BLaER1 (cell line): Measurements from ENCODE around the gene ACOX2.

Source experiments
- H3K27ac ChIP-seq: shearing (Covaris generic); formaldehyde crosslinking; 2 replicates; pipeline ENCODE4 v1.8.1; 2022
- H3K27me3 ChIP-seq: shearing (Covaris generic); formaldehyde crosslinking; 2 replicates; pipeline ENCODE4 v1.8.1; 2022
- H3K36me3 ChIP-seq: shearing (Covaris generic); formaldehyde crosslinking; 2 replicates; pipeline ENCODE4 v1.8.1; 2022
- H3K4me1 ChIP-seq: shearing (Covaris generic); formaldehyde crosslinking; 2 replicates; pipeline ENCODE4 v1.8.1; 2022
- H3K4me2 ChIP-seq: shearing (Covaris generic); formaldehyde crosslinking; 2 replicates; pipeline ENCODE4 v1.8.1; 2022
- H3K4me3 ChIP-seq: shearing (Covaris generic); formaldehyde crosslinking; 2 replicates; pipeline ENCODE4 v1.8.1; 2022
- H3K9ac ChIP-seq: shearing (Covaris generic); formaldehyde crosslinking; 2 replicates; pipeline ENCODE4 v1.8.1; 2022
- H3K9me3 ChIP-seq: shearing (Covaris generic); formaldehyde crosslinking; 2 replicates; pipeline ENCODE4 v1.8.1; 2022
- H4K20me1 ChIP-seq: shearing (Covaris generic); formaldehyde crosslinking; 2 replicates; pipeline ENCODE4 v1.8.1; 2022
- Cebpa-rat ChIP-seq: shearing (Covaris generic); IDR thresholded peaks from 2 replicates; pipeline ENCODE4 v1.8.1; 2022

Gene ACOX2

DNA sequence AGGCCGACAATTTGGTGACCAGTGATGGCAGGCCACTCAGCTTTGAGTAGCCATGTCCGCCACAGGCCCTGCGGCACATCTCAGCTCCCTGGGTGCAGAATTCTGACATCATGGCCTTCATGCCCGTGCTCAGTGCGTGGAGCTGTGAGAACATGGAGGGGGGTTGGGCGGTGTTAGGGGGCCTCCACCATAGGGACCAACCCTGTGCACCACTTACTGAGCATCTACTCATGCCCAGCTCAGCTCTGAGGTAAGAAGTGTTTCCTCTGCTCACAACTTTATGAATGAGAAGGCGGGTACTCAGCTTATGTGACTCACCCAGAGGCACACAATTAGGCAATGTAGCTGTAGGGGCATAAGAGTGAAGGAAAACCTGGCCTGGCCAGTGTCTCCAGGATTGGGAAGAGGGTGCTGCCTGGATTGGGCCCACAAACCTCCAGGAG lies 10.5 kb downstream of the ACOX2 start:
- Histone ChIP-seq H3K4me3 (no peak overlapping the region), H3K9me3 (no peaks in the 10 kb centered on the region), H3K4me2 (no peak overlapping the region), H3K9ac (no peak overlapping the region), H3K27me3 (no peaks in the 10 kb centered on the region), H3K4me1 (peaks cover 26% of the 10 kb centered on the region), H3K27ac (no peak overlapping the region), H4K20me1 (no peaks in the 10 kb centered on the region), H3K36me3 (no peaks in the 10 kb centered on the region)
- no peak for TF ChIP-seq Cebpa-rat

DNA sequence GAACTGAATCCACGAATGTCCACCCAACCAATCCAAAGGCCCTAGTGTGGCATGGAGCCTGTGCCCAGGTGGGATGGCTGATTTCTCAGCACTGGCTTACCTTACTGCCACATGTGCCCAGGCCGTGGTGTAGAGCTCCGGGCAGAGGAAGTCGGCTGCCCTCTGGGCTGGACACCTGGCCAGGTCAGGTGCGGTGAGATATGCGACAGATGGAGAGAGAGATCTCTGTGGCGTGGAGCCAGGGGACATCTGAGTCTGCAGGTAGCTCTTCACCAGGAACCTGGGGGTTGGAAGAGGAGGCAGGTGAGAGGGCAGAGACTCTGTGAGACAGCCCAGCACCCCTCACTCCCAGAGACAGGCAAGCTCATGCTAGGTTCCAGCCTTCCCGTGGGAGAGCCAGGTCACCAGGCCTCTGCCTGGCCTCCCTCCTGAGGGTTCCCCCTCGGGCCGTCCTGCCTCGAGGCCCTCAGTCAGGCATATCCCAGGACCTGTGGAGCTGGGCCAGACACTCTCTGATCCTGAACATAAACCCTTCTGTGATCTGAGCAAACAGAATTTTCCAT lies 12.6 kb downstream of the ACOX2 start:
- Histone ChIP-seq H3K4me1 (peaks cover 11% of the 10 kb centered on the region), H3K9me3 (no peaks in the 10 kb centered on the region), H3K4me2 (no peak overlapping the region), H3K4me3 (no peak overlapping the region), H3K36me3 (no peaks in the 10 kb centered on the region), H4K20me1 (no peaks in the 10 kb centered on the region), H3K9ac (no peak overlapping the region), H3K27me3 (no peaks in the 10 kb centered on the region), H3K27ac (no peak overlapping the region)
- no peak for TF ChIP-seq Cebpa-rat

DNA sequence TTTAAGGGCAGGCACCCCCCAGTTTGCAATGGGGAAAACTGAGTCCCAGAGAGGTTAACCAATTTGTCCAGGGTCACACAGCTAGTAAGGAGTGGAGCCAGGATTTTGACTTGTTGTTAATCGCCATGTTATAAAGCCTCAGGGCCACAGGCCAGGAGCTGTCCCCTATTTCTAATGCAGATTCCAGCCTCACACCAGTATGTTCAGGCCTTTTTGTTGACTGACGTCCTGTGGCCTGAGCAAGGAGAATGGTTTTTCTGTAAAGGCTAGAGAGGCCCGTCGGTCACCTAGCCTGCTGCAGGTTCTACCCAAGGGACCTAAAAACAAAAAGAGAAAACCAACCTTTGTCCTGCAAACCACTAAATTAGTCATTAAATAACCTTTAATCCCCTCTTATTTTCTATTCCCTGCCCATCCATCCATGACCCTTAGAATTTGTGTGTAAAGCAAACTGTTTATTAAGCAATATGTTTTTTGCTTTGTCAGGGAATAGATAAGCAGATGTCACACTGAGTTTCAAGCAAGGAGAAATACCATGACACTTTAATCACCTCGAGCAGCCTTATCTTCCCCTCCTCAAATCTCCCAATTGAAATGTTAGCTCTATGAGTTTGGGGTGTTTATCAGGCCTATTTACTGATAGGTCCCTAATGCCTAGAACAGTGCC lies 14.1 kb downstream of the ACOX2 start:
- no peak for TF ChIP-seq Cebpa-rat
- Histone ChIP-seq H3K4me3 (no peak overlapping the region), H3K4me1 (no peaks in the 10 kb centered on the region), H3K27ac (no peak overlapping the region), H3K4me2 (no peak overlapping the region), H3K9ac (no peak overlapping the region), H3K9me3 (no peaks in the 10 kb centered on the region), H4K20me1 (no peaks in the 10 kb centered on the region), H3K36me3 (no peaks in the 10 kb centered on the region), H3K27me3 (no peaks in the 10 kb centered on the region)

DNA sequence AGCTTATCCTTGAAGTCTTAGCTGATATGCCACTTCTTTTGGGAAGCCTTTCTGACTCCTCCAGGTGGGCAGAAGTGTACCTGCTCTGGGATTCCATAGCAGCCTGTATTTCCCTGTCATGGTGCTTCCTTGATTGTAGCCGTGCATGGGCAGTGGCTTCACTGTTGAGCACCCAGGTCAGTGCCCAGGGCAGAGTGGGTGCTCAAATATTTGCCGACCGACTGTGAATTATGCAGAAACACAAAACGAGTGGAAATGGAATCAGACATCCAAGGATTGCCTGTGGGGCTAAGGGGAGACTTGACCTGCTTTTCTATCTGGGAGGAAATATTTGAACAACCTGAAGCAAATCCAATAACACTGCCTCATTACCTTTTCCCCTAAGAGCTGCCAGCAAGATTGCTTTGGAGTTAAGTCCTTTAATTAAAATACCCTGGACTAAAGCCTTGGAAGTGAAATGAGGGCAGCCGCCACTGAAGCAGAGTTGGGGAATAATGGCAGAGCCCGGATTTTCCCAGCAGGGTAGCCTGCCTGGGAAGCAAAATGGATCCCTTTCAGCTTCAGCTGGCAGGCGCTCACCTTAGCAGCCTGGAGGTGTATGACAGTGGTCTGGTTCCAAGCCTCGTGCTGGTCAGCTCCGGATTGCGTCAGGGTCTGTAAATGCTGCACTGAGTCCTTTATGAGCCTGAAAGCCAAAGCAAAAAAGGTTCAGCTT lies 14.9 kb downstream of the ACOX2 start:
- Histone ChIP-seq H3K4me2 (no peak overlapping the region), H3K27me3 (no peaks in the 10 kb centered on the region), H4K20me1 (no peaks in the 10 kb centered on the region), H3K4me3 (no peak overlapping the region), H3K9ac (no peak overlapping the region), H3K36me3 (no peaks in the 10 kb centered on the region), H3K27ac (no peak overlapping the region), H3K4me1 (no peaks in the 10 kb centered on the region), H3K9me3 (no peaks in the 10 kb centered on the region)
- TF ChIP-seq Cebpa-rat = no peak

DNA sequence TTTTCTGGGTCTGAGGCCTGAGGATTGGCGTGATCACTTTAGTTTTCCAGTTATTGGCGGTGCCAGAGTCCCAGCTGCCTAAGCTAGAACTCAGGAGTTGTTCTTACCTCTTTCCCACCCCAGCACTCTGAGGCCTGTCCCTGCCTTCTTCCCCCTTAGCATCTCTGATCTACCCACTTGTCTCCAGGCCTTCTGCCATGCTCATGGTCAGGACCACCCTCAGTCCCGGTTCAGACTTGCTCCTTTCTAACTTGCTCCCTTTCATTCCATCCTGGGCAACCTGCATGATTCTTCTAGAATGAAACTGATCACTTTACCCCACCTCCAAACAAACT lies 15.7 kb downstream of the ACOX2 start:
- TF ChIP-seq Cebpa-rat = no peak
- no peaks in the 10 kb centered on the region for H3K4me1 ChIP-seq
- H3K27me3 ChIP-seq = no peaks in the 10 kb centered on the region
- no peak overlapping the region for H3K4me3 ChIP-seq
- no peaks in the 10 kb centered on the region for H4K20me1 ChIP-seq
- no peaks in the 10 kb centered on the region for H3K36me3 ChIP-seq
- no peak overlapping the region for H3K9ac ChIP-seq
- H3K4me2 ChIP-seq = no peak overlapping the region
- no peak overlapping the region for H3K27ac ChIP-seq
- H3K9me3 ChIP-seq = no peaks in the 10 kb centered on the region

DNA sequence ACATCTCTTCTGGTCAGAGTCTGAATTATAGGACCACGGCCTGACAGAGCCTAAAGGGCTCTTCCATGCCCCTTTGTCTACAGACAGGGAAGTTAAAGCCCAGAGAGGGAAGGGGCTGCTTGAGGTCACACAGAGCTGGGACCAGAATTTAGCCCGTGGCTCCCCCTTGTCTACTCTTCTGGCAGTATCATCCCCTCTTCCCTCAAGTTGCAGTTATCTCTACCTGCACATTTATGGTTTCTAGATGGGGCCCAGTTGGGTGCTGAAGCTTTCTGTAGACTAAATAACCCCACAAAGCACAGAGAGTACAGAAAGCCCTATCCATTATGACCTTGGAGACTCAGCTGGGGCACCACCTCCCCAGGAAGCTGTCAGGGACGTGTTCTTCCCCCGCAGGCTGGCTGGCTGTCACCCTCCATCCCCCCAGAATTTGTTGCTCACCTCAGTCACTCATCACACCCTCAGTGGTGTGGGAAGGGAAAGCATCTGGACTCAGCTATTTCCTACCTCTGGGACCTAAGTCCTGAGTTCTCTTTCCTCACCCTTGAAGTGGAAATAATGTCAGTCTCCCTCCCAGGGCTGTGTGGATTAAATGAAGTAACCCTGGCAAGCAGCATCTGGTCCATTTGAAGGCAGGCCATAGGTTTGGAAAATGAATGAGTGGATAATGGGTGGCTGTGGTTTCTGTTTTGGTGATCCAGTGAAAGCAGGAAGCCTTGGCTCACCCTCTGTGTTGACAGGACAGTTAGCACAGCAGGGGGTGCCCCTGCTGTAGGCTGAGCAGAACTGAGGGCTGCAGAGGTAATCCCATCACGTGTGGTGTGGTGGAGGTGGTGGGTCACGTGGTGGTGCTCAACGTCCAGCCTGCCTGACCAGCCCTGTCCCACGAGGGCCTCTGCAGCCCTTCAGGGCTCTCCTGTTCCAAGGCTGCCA lies 16.3 kb downstream of the ACOX2 start:
- H3K36me3 ChIP-seq = no peaks in the 10 kb centered on the region
- no peaks in the 10 kb centered on the region for H3K4me1 ChIP-seq
- H3K27me3 ChIP-seq = no peaks in the 10 kb centered on the region
- no peaks in the 10 kb centered on the region for H4K20me1 ChIP-seq
- no peak overlapping the region for H3K4me3 ChIP-seq
- H3K9me3 ChIP-seq = no peaks in the 10 kb centered on the region
- no peak for TF ChIP-seq Cebpa-rat
- no peak overlapping the region for H3K27ac ChIP-seq
- no peak overlapping the region for H3K4me2 ChIP-seq
- H3K9ac ChIP-seq = no peak overlapping the region

DNA sequence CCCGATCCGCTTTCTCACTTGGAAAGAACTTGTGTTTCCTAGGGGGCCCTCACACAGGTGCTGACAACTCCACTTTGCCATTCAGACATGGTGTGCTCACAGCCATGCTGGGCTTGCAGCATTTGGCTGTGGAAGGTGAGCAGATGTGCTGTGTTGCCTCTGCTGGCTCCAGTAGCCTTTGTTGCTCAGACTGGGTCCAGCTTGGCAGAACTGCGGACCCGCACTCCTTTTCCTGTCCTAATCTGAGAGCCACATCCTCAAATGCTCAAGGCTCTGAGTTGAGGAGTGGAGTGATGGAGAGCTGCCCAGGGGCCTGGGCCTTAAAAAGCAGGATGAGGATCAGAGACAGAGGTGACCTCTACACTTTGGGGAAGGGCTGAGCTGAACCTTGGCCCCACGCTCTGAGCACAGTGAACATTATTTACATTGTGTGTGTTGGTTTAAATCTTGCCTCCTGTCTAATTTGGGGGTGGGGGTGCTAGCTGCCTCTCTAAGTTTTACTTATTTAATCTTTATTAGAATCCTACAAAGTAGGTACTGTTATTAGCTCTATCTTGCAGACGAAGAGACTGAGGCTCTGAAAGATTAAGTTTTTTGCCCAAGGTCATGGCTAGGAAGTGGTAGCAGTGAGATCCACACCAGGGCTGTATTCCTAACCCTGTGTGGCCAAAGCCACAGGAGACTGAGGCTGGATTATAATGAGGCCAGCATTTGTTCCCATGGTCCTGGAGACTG lies 17.2 kb downstream of the ACOX2 start:
- TF ChIP-seq Cebpa-rat = no peak
- Histone ChIP-seq H3K4me2 (no peak overlapping the region), H3K27ac (no peak overlapping the region), H3K36me3 (no peaks in the 10 kb centered on the region), H3K9ac (no peak overlapping the region), H3K27me3 (no peaks in the 10 kb centered on the region), H3K4me1 (no peaks in the 10 kb centered on the region), H3K4me3 (no peak overlapping the region), H4K20me1 (no peaks in the 10 kb centered on the region), H3K9me3 (no peaks in the 10 kb centered on the region)

DNA sequence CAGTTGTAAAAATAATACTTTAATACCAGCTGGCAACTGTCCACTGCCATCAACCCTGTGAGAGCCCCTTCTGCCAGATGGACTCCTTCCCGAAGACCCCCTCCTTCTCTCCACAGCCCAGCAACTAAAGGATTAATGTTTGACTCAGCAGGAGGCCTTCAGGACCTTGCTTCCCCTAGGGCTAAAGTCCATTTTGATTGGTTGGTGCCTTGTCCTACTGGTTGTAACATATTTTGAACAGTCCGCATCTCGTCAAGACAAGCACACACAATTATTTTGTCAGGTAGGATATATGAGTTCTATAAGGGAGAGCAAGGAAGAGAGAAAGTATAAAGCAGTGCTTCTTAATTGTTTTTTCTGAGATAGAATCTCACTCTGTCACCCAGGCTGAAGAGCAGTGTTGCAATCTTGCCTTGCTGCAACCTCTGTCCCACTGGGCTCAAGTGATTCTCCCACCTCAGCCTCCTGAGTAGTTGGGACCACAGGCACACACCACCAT lies 18.6 kb downstream of the ACOX2 start:
- no peaks in the 10 kb centered on the region for H3K36me3 ChIP-seq
- H3K4me2 ChIP-seq = no peak overlapping the region
- no peaks in the 10 kb centered on the region for H4K20me1 ChIP-seq
- TF ChIP-seq Cebpa-rat = no peak
- H3K27me3 ChIP-seq = no peaks in the 10 kb centered on the region
- no peaks in the 10 kb centered on the region for H3K9me3 ChIP-seq
- H3K4me1 ChIP-seq = no peaks in the 10 kb centered on the region
- H3K4me3 ChIP-seq = no peak overlapping the region
- H3K9ac ChIP-seq = no peak overlapping the region
- no peak overlapping the region for H3K27ac ChIP-seq

DNA sequence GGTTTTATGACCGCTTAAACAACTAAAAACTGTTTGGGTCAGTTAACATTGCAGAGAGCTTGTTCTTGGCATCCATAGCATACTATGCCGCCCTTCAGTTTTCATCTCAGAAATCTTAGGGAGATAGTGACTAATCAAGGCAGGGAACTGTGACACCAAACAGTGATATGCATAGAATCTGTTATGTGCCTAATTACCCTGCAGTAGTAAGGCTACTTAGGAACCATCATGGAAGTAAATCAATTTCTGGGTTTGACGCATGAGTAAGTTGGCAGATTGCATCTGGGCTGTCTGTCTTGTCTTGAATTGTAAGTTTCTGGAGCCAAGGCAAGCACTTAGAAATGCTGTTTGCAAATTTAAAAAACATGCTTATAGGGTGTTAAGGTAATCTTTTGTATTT lies 22.6 kb downstream of the ACOX2 start:
- Histone ChIP-seq H3K4me2 (no peak overlapping the region), H3K4me1 (no peaks in the 10 kb centered on the region), H3K4me3 (no peak overlapping the region), H3K27me3 (no peaks in the 10 kb centered on the region), H4K20me1 (no peaks in the 10 kb centered on the region), H3K9me3 (no peaks in the 10 kb centered on the region), H3K36me3 (no peaks in the 10 kb centered on the region), H3K9ac (no peak overlapping the region), H3K27ac (no peak overlapping the region)
- no peak for TF ChIP-seq Cebpa-rat
